Thoracic aorta (tissue), 2 donors: ENCODE results near the gene TSFM. TPM values are rescaled to one million over a fixed set of nuclear protein-coding genes. Genes with fewer than 3 reads are reported as not detected.

Experiments
- ATAC-seq: fragments of 150-250 bp; one replicate; pipeline ENCODE4 v1.8.0; 2017; ENCODE audit warnings: low read depth; ENCODE audit not compliant: insufficient number of reproducible peaks, low FRiP score
- DNase-seq: peaks from one replicate; pipeline ENCODE4 v3.0.0-alpha.2; 2020; ENCODE audit warnings: low spot score
- H3K27ac ChIP-seq, 2 donors: fragments of 200-600 bp; sonication (generic); 1 replicate in 1 of 2; 2 replicates in 1 of 2; pipeline ENCODE4 v1.5.1; 2016; ENCODE audit warnings: mild to moderate bottlenecking in 2 of 2, moderate library complexity in 2 of 2
- H3K27me3 ChIP-seq: fragments of 200-600 bp; sonication (generic); replicated peaks from 2 replicates; pipeline ENCODE4 v1.6.0; 2016; ENCODE audit warnings: mild to moderate bottlenecking; ENCODE audit not compliant: insufficient read depth
- H3K36me3 ChIP-seq: fragments of 200-600 bp; sonication (generic); one replicate; pipeline ENCODE4 v1.5.1; 2016
- H3K4me1 ChIP-seq, 2 donors: fragments of 200-600 bp; sonication (generic); 1 replicate in 1 of 2; 2 replicates in 1 of 2; pipeline versions ENCODE4 v1.5.1 to v1.6.0; 2016; ENCODE audit warnings: low read depth in 2 of 2, mild to moderate bottlenecking in 1 of 2; ENCODE audit not compliant: control insufficient read depth in 1 of 2
- H3K4me3 ChIP-seq: fragments of 200-600 bp; sonication (generic); 2 replicates; pipeline ENCODE4 v1.5.1; 2016; ENCODE audit warnings: mild to moderate bottlenecking
- H3K9me3 ChIP-seq: fragments of 200-600 bp; sonication (generic); 2 replicates; pipeline ENCODE4 v1.5.1; 2016
- total RNA-seq, 2 donors: library from RNA; depleted of rRNA; stranded (reverse); fragments of >200 nt; gene quantifications; one replicate each; pipeline versions ENCODE4 v1.1.0 to v1.2.3, GENCODE V29; 2016
- TF ChIP-seq, protein P1 (sequence below): fragments of 200-600 bp; sonication (generic); IDR thresholded peaks from one replicate; pipeline ENCODE4 v1.5.1; 2019; ENCODE audit warnings: antibody characterized with exemption

TSFM gene
- total RNA-seq, 2 donors from 2014 or later: 15.4 to 19.3 TPM

DNA sequence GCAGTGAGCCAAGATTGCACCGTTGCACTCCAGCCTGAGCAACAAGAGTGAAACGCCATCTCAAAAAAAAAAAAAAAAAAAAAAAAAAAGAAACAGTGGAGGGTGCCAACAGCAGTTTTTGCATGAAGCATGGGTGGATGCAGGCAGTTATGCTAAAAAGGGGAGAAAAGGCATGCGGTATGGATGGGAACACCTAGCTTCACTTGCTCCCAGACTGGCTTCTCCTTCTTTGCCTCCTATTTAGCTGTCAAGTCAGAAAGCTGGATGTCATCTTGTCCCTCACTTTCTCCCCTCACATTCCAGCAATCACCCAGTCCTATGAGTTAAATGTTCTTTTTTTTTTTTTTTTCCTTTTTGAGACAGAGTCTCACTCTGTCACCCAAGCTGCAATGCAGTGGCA lies 7.5 kb upstream of the TSFM start:
- TF ChIP-seq, protein P1, sequence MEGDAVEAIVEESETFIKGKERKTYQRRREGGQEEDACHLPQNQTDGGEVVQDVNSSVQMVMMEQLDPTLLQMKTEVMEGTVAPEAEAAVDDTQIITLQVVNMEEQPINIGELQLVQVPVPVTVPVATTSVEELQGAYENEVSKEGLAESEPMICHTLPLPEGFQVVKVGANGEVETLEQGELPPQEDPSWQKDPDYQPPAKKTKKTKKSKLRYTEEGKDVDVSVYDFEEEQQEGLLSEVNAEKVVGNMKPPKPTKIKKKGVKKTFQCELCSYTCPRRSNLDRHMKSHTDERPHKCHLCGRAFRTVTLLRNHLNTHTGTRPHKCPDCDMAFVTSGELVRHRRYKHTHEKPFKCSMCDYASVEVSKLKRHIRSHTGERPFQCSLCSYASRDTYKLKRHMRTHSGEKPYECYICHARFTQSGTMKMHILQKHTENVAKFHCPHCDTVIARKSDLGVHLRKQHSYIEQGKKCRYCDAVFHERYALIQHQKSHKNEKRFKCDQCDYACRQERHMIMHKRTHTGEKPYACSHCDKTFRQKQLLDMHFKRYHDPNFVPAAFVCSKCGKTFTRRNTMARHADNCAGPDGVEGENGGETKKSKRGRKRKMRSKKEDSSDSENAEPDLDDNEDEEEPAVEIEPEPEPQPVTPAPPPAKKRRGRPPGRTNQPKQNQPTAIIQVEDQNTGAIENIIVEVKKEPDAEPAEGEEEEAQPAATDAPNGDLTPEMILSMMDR: no peak
- no peak for ATAC-seq
- Histone ChIP-seq H3K27ac (no peak overlapping the region), H3K27me3 (no peaks in the 10 kb centered on the region), H3K9me3 (no peaks in the 10 kb centered on the region), H3K4me3 (no peak overlapping the region), H3K4me1 (peaks cover 9 to 24% of the 10 kb centered on the region in 2 donors), H3K36me3 (peaks cover 8% of the 10 kb centered on the region)
- no peak for DNase-seq

GRCh38 chr12:57775563-57776246 lies 6.9 kb upstream of the TSFM start:
- H3K4me3 ChIP-seq: no peak overlapping the region
- no peaks in the 10 kb centered on the region for H3K27me3 ChIP-seq
- no peaks in the 10 kb centered on the region for H3K9me3 ChIP-seq
- ATAC-seq (no peak), DNase-seq (no peak)
- H3K4me1 ChIP-seq: peaks cover 9 to 24% of the 10 kb centered on the region in 2 donors
- TF ChIP-seq, protein P1: no peak
- H3K27ac ChIP-seq: no peak overlapping the region
- H3K36me3 ChIP-seq: peaks cover 8% of the 10 kb centered on the region

- no peak for DNase-seq
- TF ChIP-seq, protein P1: no peak
Observed at GRCh38 chr12:57776247-57776587, 6.4 kb upstream of the TSFM start.

DNA sequence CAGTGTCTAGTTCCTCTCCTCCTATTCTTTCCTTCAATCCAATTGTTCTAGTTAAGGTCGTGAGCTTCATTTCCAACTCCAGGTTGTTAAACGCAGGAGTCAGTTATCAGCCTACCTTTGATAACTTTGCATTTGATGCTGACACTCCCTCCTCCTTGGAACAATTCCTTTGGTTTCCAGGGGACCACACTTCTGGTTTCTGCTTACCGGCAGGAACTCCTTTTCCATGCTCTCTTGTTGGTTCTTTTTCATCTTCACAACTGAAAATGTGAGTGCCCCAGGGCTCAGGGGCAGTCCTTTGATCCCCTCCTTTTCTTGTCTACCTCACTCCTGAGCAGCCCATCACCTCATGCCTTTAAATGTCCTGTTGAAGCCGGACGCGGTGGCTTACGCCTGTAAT lies 5.2 kb upstream of the TSFM start:
- Histone ChIP-seq H3K4me1 (peaks cover 9 to 18% of the 10 kb centered on the region in 2 donors), H3K27ac (no peak overlapping the region), H3K36me3 (peaks cover 8% of the 10 kb centered on the region), H3K27me3 (no peaks in the 10 kb centered on the region), H3K9me3 (no peaks in the 10 kb centered on the region), H3K4me3 (no peak overlapping the region)
- DNase-seq (no peak), ATAC-seq (no peak)
- TF ChIP-seq, protein P1: no peak

More at GRCh38 chr12:57776247-57776587, 6.4 kb upstream of the TSFM start:
- peaks cover 8% of the 10 kb centered on the region for H3K36me3 ChIP-seq
- no peaks in the 10 kb centered on the region for H3K9me3 ChIP-seq
- H3K4me1 ChIP-seq: peaks cover 9 to 18% of the 10 kb centered on the region in 2 donors
- no peaks in the 10 kb centered on the region for H3K27me3 ChIP-seq
- no peak overlapping the region for H3K27ac ChIP-seq
- ATAC-seq: no peak
- H3K4me3 ChIP-seq: no peak overlapping the region

GRCh38 chr12:57777911-57778310 lies 4.7 kb upstream of the TSFM start:
- TF ChIP-seq, protein P1: no peak
- peaks cover 8% of the 10 kb centered on the region for H3K36me3 ChIP-seq
- no peaks in the 10 kb centered on the region for H3K27me3 ChIP-seq
- no peak for DNase-seq
- no peak overlapping the region for H3K4me3 ChIP-seq
- no peaks in the 10 kb centered on the region for H3K9me3 ChIP-seq
- H3K27ac ChIP-seq: no peak overlapping the region
- peaks cover 8 to 18% of the 10 kb centered on the region in 2 donors for H3K4me1 ChIP-seq
- no peak for ATAC-seq
